HG02678 (cell line): ENCODE results near the gene CLEC2A.
A peak's percentile ranks its signal among the peaks of the same experiment; 100 is the strongest.
"Not testable (repeated sequence)": the region's sequence is repeated elsewhere in the genome, so short reads cannot be mapped to it uniquely, and the experiment has no call there.

Source experiments
- ATAC-seq: cut with Tn5 transposase; IDR thresholded peaks from one replicate; pipeline ENCODE4 v1.9.1; 2021; ENCODE audit warnings: mild to moderate bottlenecking, moderate library complexity; ENCODE audit not compliant: unreplicated experiment

Gene CLEC2A

GRCh38 chr12:9883175-9883574 is 49.0 kb downstream of the CLEC2A start:
- no peak for ATAC-seq

GRCh38 chr12:9881988-9882387 is 50.2 kb downstream of the CLEC2A start:
- ATAC-seq: no peak

- no peak for ATAC-seq
These were observed 50.9 kb downstream of the CLEC2A start, which contains the start of gene KLRF2 for GRCh38 chr12:9881246-9881645. TSS of gene KLRF2 (plus strand) at chr12:9881489. CDS start at chr12:9881596, 107 bp downstream.

- no peak for ATAC-seq
These were observed 51.6 kb downstream of the CLEC2A start for GRCh38 chr12:9880532-9881078.

GRCh38 chr12:9876120-9876519 is 56.0 kb downstream of the CLEC2A start:
- ATAC-seq: not testable (repeated sequence)

- ATAC-seq: no peak
These were observed 59.4 kb downstream of the CLEC2A start for GRCh38 chr12:9872742-9873141.

- ATAC-seq: no peak
These were observed 60.0 kb downstream of the CLEC2A start for GRCh38 chr12:9872162-9872561.

- ATAC-seq: no peak
These were observed 61.8 kb downstream of the CLEC2A start for GRCh38 chr12:9870286-9870866.

- peak; percentile 41 for ATAC-seq
These were observed 62.6 kb downstream of the CLEC2A start, which contains the start of gene CLEC2B for GRCh38 chr12:9869307-9870161. TSS of gene CLEC2B (minus strand) at chr12:9869354.

- ATAC-seq: no peak
These were observed 63.2 kb downstream of the CLEC2A start for GRCh38 chr12:9868951-9869306.

- ATAC-seq: no peak
These were observed 63.8 kb downstream of the CLEC2A start for GRCh38 chr12:9868311-9868801.

GRCh38 chr12:9867531-9867930 is 64.6 kb downstream of the CLEC2A start:
- no peak for ATAC-seq

- ATAC-seq: no peak
These were observed 65.3 kb downstream of the CLEC2A start for GRCh38 chr12:9866860-9867269.

- no peak for ATAC-seq
These were observed 67.1 kb downstream of the CLEC2A start for GRCh38 chr12:9864913-9865675.
